ENCODE results near the gene BBOF1. TPM values are rescaled to one million over a fixed set of nuclear protein-coding genes. Genes with fewer than 3 reads are reported as not detected.
"Not testable (repeated sequence)": the region's sequence is repeated elsewhere in the genome, so short reads cannot be mapped to it uniquely, and the experiment has no call there.

BBOF1 gene
- total RNA-seq, 3 donors from 2014 or later (not counting 1 experiment from before 2014, with no cell fraction given): 3.1 to 3.6 (median 3.2) TPM

DNA sequence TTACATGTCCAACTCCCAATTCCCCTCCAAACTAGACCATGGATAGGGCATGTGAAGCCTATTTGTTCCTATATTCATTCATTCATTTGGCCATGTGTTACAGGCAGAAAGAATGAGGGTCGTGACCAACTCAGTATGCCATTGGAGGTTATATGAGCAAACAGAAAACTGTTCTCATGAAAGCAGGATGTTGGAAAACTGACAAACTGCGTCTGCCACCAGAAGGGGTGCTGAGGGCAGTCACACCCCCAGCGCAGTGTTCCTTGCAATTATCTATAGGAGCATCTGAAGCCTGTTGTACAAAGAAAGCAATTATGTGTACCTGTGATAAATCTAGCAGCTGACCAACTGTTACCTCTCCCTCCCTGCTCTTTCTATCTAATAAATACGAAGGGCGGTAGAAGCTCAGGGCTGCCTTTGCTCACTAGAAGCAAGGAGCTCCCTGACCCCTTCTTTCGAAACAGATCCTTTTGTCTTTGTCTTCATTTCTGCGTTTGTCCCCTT lies 21.2 kb upstream of the BBOF1 start:
- no peaks in the 10 kb centered on the region for H3K27me3 Mint-ChIP-seq (ENCODE audit: low read depth in 2 of 2)
- DNase-seq: no peak
- WGBS (ENCODE audit: insufficient coverage): 95% methylated on average over 7 of the region's 7 CpGs
- H3K9me3 Mint-ChIP-seq: no peaks in the 10 kb centered on the region
- Histone ChIP-seq H3K36me3 (ENCODE audit: control insufficient read depth, insufficient read depth, low read length) (peaks cover 3% of the 10 kb centered on the region), H3K4me3 (ENCODE audit: low read length) (no peak overlapping the region), H3K27ac (ENCODE audit: low read length) (no peak overlapping the region), H3K4me1 (ENCODE audit: control insufficient read depth, insufficient read depth, low read length) (no peaks in the 10 kb centered on the region), H3K9me3 (ENCODE audit: control insufficient read depth, insufficient read depth, low read length) (no peaks in the 10 kb centered on the region), H3K27me3 (ENCODE audit: control insufficient read depth, insufficient read depth, low read length) (no peaks in the 10 kb centered on the region)
- TF ChIP-seq, protein P1, sequence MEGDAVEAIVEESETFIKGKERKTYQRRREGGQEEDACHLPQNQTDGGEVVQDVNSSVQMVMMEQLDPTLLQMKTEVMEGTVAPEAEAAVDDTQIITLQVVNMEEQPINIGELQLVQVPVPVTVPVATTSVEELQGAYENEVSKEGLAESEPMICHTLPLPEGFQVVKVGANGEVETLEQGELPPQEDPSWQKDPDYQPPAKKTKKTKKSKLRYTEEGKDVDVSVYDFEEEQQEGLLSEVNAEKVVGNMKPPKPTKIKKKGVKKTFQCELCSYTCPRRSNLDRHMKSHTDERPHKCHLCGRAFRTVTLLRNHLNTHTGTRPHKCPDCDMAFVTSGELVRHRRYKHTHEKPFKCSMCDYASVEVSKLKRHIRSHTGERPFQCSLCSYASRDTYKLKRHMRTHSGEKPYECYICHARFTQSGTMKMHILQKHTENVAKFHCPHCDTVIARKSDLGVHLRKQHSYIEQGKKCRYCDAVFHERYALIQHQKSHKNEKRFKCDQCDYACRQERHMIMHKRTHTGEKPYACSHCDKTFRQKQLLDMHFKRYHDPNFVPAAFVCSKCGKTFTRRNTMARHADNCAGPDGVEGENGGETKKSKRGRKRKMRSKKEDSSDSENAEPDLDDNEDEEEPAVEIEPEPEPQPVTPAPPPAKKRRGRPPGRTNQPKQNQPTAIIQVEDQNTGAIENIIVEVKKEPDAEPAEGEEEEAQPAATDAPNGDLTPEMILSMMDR (IDR thresholded peaks at IDR 0.05): no peak
- no peak for ATAC-seq
- intact Hi-C loops (cut with micrococcal nuclease): no loop called here
- H3K4me1 Mint-ChIP-seq: no peaks in the 10 kb centered on the region
- no peaks in the 10 kb centered on the region for H3K36me3 Mint-ChIP-seq
- no peak overlapping the region for H3K27ac Mint-ChIP-seq
- no peak overlapping the region for H3K4me3 Mint-ChIP-seq

DNA sequence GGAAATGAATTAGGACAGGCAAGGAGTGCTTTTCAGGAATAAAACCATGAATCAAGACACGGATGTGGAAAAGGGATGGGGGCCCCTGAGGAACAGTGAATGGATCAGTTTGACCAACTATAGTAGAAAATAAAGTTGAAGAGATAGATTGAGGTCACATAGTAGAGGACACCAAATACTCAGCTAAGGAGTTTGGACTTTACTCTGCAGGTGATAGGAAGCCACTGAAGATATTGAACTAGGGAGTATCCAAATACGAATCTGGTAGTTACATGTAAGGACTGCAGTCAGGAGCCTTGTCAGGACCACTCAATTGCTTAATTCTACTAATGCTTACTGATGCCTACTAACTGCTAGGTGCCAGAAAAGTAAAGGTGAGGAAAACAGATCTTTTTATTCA lies 20.4 kb upstream of the BBOF1 start:
- H3K36me3 ChIP-seq (ENCODE audit: control insufficient read depth, insufficient read depth, low read length): peaks cover 6% of the 10 kb centered on the region
- no peak overlapping the region for H3K4me3 ChIP-seq (ENCODE audit: low read length)
- DNase-seq (no peak), ATAC-seq (no peak)
- 92% methylated on average over 2 of the region's 2 CpGs for WGBS (ENCODE audit: insufficient coverage)
- no peaks in the 10 kb centered on the region for H3K9me3 Mint-ChIP-seq
- no peaks in the 10 kb centered on the region for H3K27me3 ChIP-seq (ENCODE audit: control insufficient read depth, insufficient read depth, low read length)
- no peak overlapping the region for H3K27ac ChIP-seq (ENCODE audit: low read length)
- H3K4me3 Mint-ChIP-seq: no peak overlapping the region
- TF ChIP-seq, protein P1 (IDR thresholded peaks at IDR 0.05): no peak
- H3K27ac Mint-ChIP-seq: no peak overlapping the region
- H3K9me3 ChIP-seq (ENCODE audit: control insufficient read depth, insufficient read depth, low read length): no peaks in the 10 kb centered on the region
- H3K36me3 Mint-ChIP-seq: no peaks in the 10 kb centered on the region
- no peaks in the 10 kb centered on the region for H3K27me3 Mint-ChIP-seq (ENCODE audit: low read depth in 2 of 2)
- intact Hi-C loops (cut with micrococcal nuclease): no loop called here
- no peaks in the 10 kb centered on the region for H3K4me1 Mint-ChIP-seq
- no peaks in the 10 kb centered on the region for H3K4me1 ChIP-seq (ENCODE audit: control insufficient read depth, insufficient read depth, low read length)

DNA sequence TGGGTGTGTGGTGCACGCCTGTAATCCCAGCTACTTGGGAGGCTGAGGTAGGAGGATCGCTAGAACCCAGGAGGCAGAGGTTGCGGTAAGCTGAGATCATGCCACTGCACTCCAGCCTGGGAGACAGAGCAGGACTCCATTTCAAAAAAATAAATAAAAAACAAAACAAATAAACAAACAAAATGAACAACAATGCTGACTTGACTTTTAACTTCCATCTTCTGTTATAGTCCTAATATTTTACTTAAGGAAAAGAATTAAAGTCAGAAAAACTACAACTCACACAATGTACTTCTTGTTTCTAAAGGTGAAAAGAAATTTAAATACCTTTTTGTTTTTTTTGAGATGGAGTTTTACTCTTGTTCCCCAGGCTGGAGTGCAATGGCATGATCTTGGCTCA lies 13.5 kb upstream of the BBOF1 start:
- H3K9me3 ChIP-seq (ENCODE audit: control insufficient read depth, insufficient read depth, low read length); H3K27ac ChIP-seq (ENCODE audit: low read length); H3K27me3 Mint-ChIP-seq (ENCODE audit: low read depth in 2 of 2); intact Hi-C loops (cut with micrococcal nuclease); H3K27me3 ChIP-seq (ENCODE audit: control insufficient read depth, insufficient read depth, low read length); ATAC-seq; H3K27ac Mint-ChIP-seq; H3K4me1 Mint-ChIP-seq; H3K36me3 Mint-ChIP-seq; H3K4me1 ChIP-seq (ENCODE audit: control insufficient read depth, insufficient read depth, low read length); H3K4me3 Mint-ChIP-seq; H3K9me3 Mint-ChIP-seq; H3K4me3 ChIP-seq (ENCODE audit: low read length); DNase-seq: not testable (repeated sequence)
- peaks cover 15% of the 10 kb centered on the region for H3K36me3 ChIP-seq (ENCODE audit: control insufficient read depth, insufficient read depth, low read length)
- 91% methylated on average over 3 of the region's 3 CpGs for WGBS (ENCODE audit: insufficient coverage)

DNA sequence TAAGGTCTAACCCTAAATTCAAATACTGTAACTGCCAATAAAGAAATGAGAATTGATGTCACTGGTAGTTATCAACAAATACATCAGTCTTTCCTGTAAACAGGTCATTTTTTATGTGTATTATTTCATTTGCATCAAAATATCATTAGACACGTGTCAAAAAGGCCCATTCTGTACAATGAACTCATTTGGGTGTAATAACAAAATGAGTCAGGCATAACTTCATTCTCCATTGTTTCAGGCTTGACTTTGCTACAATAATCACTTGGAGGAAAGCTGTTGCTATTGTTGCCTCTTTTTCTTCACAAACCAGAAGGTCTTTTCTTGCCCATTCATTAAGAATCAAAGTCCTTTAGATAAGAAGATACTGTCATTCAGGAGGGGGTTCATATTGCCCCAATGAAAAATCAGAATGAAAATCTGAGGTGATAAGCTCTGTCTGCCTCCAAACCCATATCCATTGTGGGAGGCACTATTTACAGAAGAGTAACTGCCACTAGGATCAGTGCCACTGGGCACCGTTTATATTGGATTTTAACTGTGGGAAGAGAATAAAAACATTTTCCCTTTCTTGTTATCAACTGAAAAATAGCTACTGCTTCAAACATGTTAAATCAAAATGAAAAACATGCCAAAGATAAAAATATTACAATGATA lies 10.2 kb upstream of the BBOF1 start:
- Mint-ChIP-seq H3K27ac (no peak overlapping the region), H3K27me3 (ENCODE audit: low read depth in 2 of 2) (no peaks in the 10 kb centered on the region), H3K4me3 (no peak overlapping the region), H3K9me3 (no peaks in the 10 kb centered on the region), H3K36me3 (no peaks in the 10 kb centered on the region), H3K4me1 (no peaks in the 10 kb centered on the region)
- no peak for ATAC-seq
- Histone ChIP-seq H3K4me1 (ENCODE audit: control insufficient read depth, insufficient read depth, low read length) (no peaks in the 10 kb centered on the region), H3K36me3 (ENCODE audit: control insufficient read depth, insufficient read depth, low read length) (peaks cover 12% of the 10 kb centered on the region), H3K4me3 (ENCODE audit: low read length) (no peak overlapping the region), H3K27me3 (ENCODE audit: control insufficient read depth, insufficient read depth, low read length) (no peaks in the 10 kb centered on the region), H3K9me3 (ENCODE audit: control insufficient read depth, insufficient read depth, low read length) (no peaks in the 10 kb centered on the region), H3K27ac (ENCODE audit: low read length) (no peak overlapping the region)
- TF ChIP-seq, protein P1 (IDR thresholded peaks at IDR 0.05): no peak
- intact Hi-C loops (cut with micrococcal nuclease): no loop called here
- no peak for DNase-seq
- 100% methylated on average over 1 of the region's 2 CpGs for WGBS (ENCODE audit: insufficient coverage)
